Measurements from ENCODE around the gene DNMT1.
"Not testable (repeated sequence)": the region's sequence is repeated elsewhere in the genome, so short reads cannot be mapped to it uniquely, and the experiment has no call there.

Gene DNMT1

GRCh38 chr19:10220695-10221094 is 25.9 kb upstream of the DNMT1 start:
- DNase-seq: no peak

- DNase-seq: peak; percentile 33
Measured at GRCh38 chr19:10219678-10220077, 24.9 kb upstream of the DNMT1 start.

DNA sequence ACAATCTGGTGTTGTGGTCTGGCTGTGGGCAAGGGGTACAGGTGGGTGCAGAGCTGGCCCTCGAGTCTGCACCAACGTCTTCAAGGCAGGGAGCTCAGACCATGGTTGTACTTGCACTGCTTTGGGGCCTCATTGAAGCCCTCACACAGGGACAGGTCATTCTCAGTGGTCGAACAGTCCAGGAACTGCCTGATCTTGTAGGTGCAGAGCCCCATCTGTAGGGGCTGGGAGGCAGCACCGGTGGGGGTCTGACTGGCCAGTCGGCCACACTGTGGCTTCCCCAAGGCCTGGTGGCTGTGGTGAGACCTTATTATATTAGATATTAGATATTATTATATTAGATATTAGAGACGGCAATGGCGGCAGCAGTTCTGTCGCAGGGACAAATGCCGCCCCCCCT is 22.3 kb upstream of the DNMT1 start:
- no peak for DNase-seq

GRCh38 chr19:10214784-10215183 is 20.0 kb upstream of the DNMT1 start:
- DNase-seq: no peak

GRCh38 chr19:10211691-10212090 is 16.9 kb upstream of the DNMT1 start:
- no peak for DNase-seq

DNA sequence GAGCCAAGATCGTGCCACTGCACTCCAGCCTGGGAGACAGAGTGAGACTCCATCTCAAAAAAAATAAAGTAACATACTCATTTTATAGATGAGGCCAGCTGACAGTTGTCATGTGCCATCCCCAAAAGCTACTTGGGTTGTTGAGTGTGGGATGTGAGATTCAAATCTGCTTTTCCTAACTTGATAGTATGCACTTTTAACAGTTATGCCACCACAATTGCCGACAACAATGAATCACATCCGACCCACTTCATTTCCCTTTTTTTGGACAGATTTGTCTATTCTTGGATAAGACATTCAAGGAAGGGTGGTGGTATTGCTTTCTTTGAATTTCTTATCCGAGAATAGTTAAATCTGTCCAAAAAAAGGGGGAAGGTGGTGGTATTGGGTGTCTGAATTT is 16.3 kb upstream of the DNMT1 start:
- DNase-seq: no peak

- DNase-seq: no peak
Measured at GRCh38 chr19:10209315-10209714, 14.6 kb upstream of the DNMT1 start.

DNA sequence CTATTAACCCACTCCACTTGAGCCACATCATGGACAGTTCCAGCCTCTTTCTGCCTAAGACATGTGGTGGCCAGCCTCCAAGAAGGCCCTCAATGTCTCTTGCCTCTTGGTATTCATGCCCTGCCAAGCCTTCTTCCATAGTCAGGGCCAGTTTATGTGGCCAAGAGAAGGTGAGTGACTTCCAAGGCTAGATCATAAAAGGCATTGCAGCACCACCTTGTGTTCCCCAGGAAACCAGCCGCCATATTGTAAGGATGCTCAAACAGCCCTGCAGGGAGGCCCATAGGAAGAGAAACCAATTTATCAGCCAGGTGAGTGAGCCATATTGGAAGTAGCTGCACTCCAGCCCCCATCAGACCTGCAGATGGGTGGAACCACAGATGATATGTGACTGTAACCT is 12.3 kb upstream of the DNMT1 start:
- DNase-seq: no peak

DNA sequence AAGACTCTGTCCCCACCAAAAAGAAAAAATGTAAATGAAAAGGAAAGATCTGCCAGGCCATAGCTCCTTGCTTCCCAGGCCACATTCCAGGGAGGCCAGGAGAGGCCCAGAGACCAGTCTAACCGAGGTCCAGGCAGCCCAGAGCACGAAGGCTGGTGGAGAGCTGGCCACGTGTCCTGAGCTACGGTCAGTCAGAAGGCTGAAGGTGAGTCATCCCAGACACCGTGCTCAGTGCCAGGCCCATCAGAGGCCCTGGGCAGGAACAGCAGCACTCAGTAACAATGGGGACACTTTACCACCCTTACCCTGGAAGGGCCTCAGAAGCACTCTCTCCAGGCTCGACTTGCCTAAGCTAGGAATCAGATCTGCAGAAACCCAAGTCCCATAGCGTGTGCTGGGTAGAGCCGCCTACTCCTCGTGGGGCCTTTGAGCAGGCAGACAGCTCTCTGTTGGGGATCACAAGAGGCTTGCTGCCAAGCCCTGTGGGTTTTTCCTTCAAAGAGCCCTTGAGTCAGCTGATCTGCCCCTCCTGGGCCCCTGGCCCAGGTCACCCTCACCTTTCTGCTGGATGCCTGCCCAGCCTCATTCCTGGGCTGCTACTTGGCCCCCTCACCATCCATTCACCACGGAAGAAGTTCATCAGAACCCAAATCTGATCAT is 11.6 kb upstream of the DNMT1 start:
- DNase-seq: no peak

DNA sequence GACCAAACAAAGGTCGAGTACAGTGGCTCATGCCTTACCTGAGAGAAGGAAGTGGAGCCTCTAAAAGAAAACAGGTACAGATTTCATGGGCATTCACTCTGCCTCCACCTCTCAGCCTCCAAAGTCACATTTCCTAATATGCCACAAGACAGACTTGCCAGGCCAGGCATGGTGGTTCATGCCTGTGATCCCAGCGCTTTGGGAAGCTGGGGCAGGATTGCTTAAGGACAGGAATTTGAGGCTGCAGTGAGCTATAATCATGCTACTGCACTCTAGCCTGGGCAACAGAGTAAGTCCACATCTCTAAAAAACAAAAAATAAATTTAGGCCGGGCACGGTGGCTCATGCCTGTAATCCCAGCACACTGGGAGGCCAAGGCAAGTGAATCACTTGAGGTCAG is 10.9 kb upstream of the DNMT1 start:
- no peak for DNase-seq

DNA sequence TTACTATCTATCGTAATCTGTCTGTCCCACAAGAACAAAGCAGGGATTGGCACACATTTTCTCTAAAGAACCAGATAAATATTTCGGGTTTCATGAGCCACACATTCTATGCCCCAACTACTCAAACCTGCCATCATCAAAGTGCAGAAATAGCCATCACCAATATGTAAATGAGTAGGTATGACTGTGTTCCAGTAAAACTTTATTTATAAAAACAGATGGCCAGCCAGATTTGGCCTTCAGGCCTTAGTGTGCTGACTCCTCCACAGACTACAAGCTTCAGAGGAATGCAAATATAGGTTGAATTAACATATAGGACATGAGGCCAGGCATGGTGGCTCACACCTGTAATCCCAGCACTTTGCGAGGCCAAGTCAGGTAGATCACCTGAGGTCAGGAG is 8.9 kb upstream of the DNMT1 start:
- no peak for DNase-seq

- DNase-seq: no peak
Measured at GRCh38 chr19:10201176-10201575, 6.4 kb upstream of the DNMT1 start.

DNA sequence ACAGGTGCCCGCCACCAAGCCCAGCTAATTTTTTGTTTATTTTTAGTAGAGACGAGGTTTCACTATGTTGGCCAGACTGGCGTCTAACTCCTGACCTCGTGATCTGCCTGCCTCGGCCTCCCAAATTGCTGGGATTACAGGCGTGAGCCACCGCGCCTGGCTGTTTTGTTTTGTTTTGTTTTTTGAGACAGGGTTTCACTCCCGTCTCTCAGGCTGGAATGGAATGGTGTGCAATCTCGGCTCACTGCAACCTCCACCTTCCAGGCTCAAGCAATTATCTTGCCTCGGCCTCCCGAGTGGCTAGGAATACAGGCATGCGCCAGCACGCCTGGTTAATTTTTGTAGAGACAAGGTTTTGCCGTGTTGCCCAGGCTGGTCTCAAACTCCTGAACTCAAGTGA is 5.3 kb upstream of the DNMT1 start:
- not testable (repeated sequence) for DNase-seq

- DNase-seq: peak; percentile 29
Measured at GRCh38 chr19:10198889-10199644, 4.3 kb upstream of the DNMT1 start.

GRCh38 chr19:10195199-10195519 is 406 bp upstream of the DNMT1 start:
- DNase-seq: no peak

GRCh38 chr19:10193790-10194499 is 808 bp downstream of the DNMT1 start:
- DNase-seq: peak; percentile 11

DNA sequence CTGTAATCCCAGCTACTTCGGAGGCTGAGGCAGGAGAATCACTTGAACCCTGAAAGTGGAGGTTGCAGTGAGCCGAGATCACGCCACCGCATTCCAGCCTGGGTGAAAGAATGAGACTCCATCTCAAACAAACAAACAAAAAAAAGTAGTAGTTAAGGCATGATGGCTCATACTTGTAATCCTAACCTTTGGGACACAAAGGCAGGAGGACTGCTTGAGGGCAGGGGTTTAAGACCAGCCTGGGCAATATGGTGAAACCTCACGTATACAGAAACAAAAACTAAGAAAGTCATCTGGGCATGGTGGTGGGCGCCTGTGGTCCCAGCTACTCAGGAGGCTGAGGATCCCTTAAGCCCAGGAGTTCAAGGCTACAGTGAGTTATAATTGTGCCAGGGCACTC is 1.8 kb downstream of the DNMT1 start:
- no peak for DNase-seq

- DNase-seq: no peak
Measured at GRCh38 chr19:10191347-10191746, 3.4 kb downstream of the DNMT1 start.

- DNase-seq: no peak
Measured at GRCh38 chr19:10190026-10190425, 4.7 kb downstream of the DNMT1 start.

DNA sequence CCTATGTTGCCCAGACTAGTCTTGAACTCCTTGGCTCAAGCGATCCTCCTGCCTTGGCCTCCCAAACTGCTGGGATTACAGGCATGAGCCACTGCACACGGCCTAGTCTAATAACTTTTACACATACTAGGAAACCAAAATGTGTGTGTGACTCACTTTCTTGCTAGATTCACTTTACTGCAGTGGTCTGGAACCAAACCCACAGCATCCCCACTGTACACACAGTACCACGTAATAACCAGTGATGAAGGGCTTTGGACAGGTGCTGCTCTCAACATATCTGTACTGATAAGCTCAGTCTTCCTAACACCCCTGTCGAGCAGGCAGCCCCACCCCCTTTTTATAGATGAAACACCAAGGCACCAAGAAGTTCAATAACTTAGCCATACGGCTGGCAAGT is 5.1 kb downstream of the DNMT1 start:
- peak; percentile 20 for DNase-seq

DNA sequence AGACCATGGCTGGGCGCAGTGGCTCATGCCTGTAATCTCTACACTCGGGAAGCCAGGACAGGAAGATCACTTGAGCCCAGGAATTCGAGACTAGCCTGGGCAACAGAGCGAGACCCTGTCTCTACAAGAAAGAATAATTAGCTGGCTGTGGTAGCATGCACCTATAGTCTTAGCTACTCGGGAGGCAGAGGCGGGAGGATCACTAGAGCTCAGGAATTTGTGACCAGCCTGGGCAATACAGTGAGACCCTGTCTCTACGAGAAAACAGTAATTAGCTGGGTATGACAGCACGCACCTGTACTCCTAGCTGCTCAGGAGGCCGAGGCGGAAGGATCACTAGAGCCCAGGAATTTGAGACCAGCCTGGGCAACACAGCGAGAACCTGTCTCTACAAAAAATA is 7.4 kb downstream of the DNMT1 start:
- DNase-seq: no peak

DNA sequence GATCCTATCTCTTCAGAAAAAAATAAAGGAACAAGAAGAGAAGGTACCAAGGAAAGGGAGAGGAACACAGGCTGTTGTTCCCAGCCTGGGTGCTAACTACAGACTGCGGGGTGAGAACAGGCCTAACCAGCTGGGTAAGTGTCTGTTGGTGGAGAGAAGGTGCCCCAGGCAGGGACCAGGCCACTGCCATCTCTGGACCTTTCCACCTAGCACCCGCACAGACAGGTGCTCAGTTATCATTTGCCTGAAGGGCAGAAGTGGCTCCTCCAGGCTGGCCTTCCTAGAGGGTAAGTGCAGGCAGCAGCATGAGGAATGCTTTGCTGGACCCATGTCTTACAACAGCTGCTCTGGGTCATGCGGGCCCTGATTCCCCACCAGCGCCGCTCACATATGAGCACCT is 10.1 kb downstream of the DNMT1 start:
- no peak for DNase-seq

DNA sequence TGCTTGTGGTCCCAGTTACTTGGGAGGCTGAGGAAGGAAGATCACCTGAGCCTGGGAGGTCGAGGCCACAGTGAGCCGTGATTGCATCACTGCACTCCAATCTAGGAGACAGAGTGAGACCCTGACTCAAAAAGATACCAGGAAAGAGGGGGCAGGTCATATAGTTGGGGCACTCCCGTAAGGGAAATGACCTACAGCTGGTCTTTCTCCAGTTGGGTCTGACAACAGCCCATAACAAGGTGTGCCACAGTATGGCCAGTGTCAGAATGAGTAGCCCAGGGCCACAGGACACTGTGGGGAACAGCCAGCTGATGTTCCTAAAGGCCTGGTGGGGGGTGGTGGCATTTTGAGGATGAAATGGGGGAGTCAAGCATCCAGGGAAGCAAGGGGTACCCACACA is 10.8 kb downstream of the DNMT1 start:
- no peak for DNase-seq

GRCh38 chr19:10182847-10183246 is 11.9 kb downstream of the DNMT1 start:
- no peak for DNase-seq
